H9 (cell line): ENCODE measurements around the gene EVX2. TPM values are rescaled to one million over a fixed set of nuclear protein-coding genes. Genes with fewer than 3 reads are reported as not detected.
A peak's percentile ranks its signal among the peaks of the same experiment; 100 is the strongest.

Experiments
- DNase-seq: peaks from one replicate; pipeline ENCODE4 v3.0.0-alpha.2; 2017
- H2AFZ ChIP-seq: one replicate; pipeline ENCODE4 v1.6.1; 2013; ENCODE audit warnings: mild to moderate bottlenecking, low read length, control low read depth, moderate library complexity
- H2AK5ac ChIP-seq: 2 replicates; pipeline ENCODE4 v1.6.1; 2013; ENCODE audit warnings: low read length, control low read depth, mixed read lengths; ENCODE audit not compliant: insufficient read length
- H2BK120ac ChIP-seq: one replicate; pipeline ENCODE4 v1.6.1; 2013; ENCODE audit warnings: low read depth, mild to moderate bottlenecking, low read length, control low read depth, inconsistent platforms; ENCODE audit not compliant: poor library complexity, severe bottlenecking
- H2BK12ac ChIP-seq: 2 replicates; pipeline ENCODE4 v1.6.1; 2013; ENCODE audit warnings: low read length, control low read depth, mixed read lengths, low read depth; ENCODE audit not compliant: insufficient read length
- H2BK15ac ChIP-seq: 2 replicates; pipeline ENCODE4 v1.6.1; 2013; ENCODE audit warnings: low read depth, low read length, control low read depth
- H2BK20ac ChIP-seq: one replicate; pipeline ENCODE4 v1.6.1; 2013; ENCODE audit warnings: low read depth, mild to moderate bottlenecking, low read length, control low read depth, inconsistent platforms; ENCODE audit not compliant: poor library complexity, severe bottlenecking
- H2BK5ac ChIP-seq: 2 replicates; pipeline ENCODE4 v1.6.1; 2013; ENCODE audit warnings: low read length, control low read depth, mixed read lengths; ENCODE audit not compliant: insufficient read length
- H3K14ac ChIP-seq: 2 replicates; pipeline ENCODE4 v1.6.1; 2013; ENCODE audit warnings: low read length, control low read depth; ENCODE audit not compliant: insufficient read depth
- H3K18ac ChIP-seq: 2 replicates; pipeline ENCODE4 v1.6.1; 2013; ENCODE audit warnings: low read depth, mild to moderate bottlenecking, mixed read lengths, low read length, control low read depth; ENCODE audit not compliant: insufficient read length
- H3K23ac ChIP-seq: 2 replicates; pipeline ENCODE4 v1.6.1; 2013; ENCODE audit warnings: low read length, control low read depth, mixed read lengths, low read depth; ENCODE audit not compliant: insufficient read length
- H3K23me2 ChIP-seq: 2 replicates; pipeline ENCODE4 v1.6.1; 2013; ENCODE audit warnings: low read depth, mild to moderate bottlenecking, mixed read lengths, low read length, control low read depth; ENCODE audit not compliant: insufficient read length, poor library complexity, severe bottlenecking
- H3K27ac ChIP-seq: 2 replicates; pipeline ENCODE4 v1.5.1; 2013; ENCODE audit warnings: low read length, control low read depth, mixed read lengths, low read depth; ENCODE audit not compliant: insufficient read length
- H3K27me3 ChIP-seq: 2 replicates; pipeline ENCODE4 v1.6.1; 2013; ENCODE audit warnings: low read length, control low read depth, inconsistent platforms; ENCODE audit not compliant: insufficient read depth
- H3K4ac ChIP-seq: 2 replicates; pipeline ENCODE4 v1.6.1; 2013; ENCODE audit warnings: low read depth, mild to moderate bottlenecking, control low read depth, inconsistent platforms, low read length, moderate library complexity
- H3K4me1 ChIP-seq: 2 replicates; pipeline ENCODE4 v1.6.1; 2013; ENCODE audit warnings: low read length, control low read depth, inconsistent platforms; ENCODE audit not compliant: insufficient read depth
- H3K4me2 ChIP-seq: 2 replicates; pipeline ENCODE4 v1.6.1; 2013; ENCODE audit warnings: low read length, control low read depth, mixed read lengths; ENCODE audit not compliant: insufficient read length, insufficient read depth
- H3K56ac ChIP-seq: 2 replicates; pipeline ENCODE4 v1.6.1; 2013; ENCODE audit warnings: low read depth, mild to moderate bottlenecking, mixed read lengths, low read length, control low read depth; ENCODE audit not compliant: insufficient read length
- H3K79me1 ChIP-seq: 2 replicates; pipeline ENCODE4 v1.6.1; 2013; ENCODE audit warnings: low read depth, mild to moderate bottlenecking, moderate library complexity, low read length, control low read depth, inconsistent platforms; ENCODE audit not compliant: insufficient read depth, poor library complexity, severe bottlenecking
- H3K79me2 ChIP-seq: 2 replicates; pipeline ENCODE4 v1.6.1; 2013; ENCODE audit warnings: low read length, control low read depth, inconsistent platforms; ENCODE audit not compliant: insufficient read depth
- H3K9ac ChIP-seq: 2 replicates; pipeline ENCODE4 v1.6.1; 2013; ENCODE audit warnings: low read length, control low read depth, mixed read lengths; ENCODE audit not compliant: insufficient read length; ENCODE audit errors: extremely low read depth
- H3K9me3 ChIP-seq: one replicate; pipeline ENCODE4 v1.6.1; 2013; ENCODE audit warnings: low read depth, low read length, inconsistent platforms; ENCODE audit not compliant: control insufficient read depth
- H3T11ph ChIP-seq: one replicate; pipeline ENCODE4 v1.6.1; 2013; ENCODE audit warnings: mild to moderate bottlenecking, low read length, control low read depth, inconsistent platforms
- H4K20me1 ChIP-seq: one replicate; pipeline ENCODE4 v1.6.1; 2013; ENCODE audit not compliant: control insufficient read depth, insufficient read length, insufficient read depth
- H4K5ac ChIP-seq: 2 replicates; pipeline ENCODE4 v1.6.1; 2013; ENCODE audit warnings: low read depth, mild to moderate bottlenecking, mixed read lengths, low read length, control low read depth; ENCODE audit not compliant: insufficient read length
- H4K8ac ChIP-seq: replicated peaks from 2 replicates; pipeline ENCODE4 v1.6.1; 2013; ENCODE audit warnings: low read length, control low read depth, mixed read lengths, low read depth; ENCODE audit not compliant: insufficient read length
- H4K91ac ChIP-seq: 2 replicates; pipeline ENCODE4 v1.6.1; 2013; ENCODE audit warnings: low read depth, mild to moderate bottlenecking, moderate library complexity, mixed read lengths, low read length, control low read depth; ENCODE audit not compliant: insufficient read length
- H3K27ac Mint-ChIP-seq, 3 experiments: 2 replicates in 2 of 3; 3 replicates in 1 of 3; pipeline ENCODE4 v1.8.0; 2020 to 2021; ENCODE audit warnings: mixed read lengths in 3 of 3, mild to moderate bottlenecking in 1 of 3, moderate library complexity in 1 of 3
- H3K27me3 Mint-ChIP-seq: 2 replicates; pipeline ENCODE4 v1.8.0; 2021; ENCODE audit warnings: low read depth, mild to moderate bottlenecking, moderate library complexity, mixed read lengths
- H3K36me3 Mint-ChIP-seq, 3 experiments: 2 replicates in 2 of 3; 3 replicates in 1 of 3; pipeline ENCODE4 v1.8.0; 2020 to 2021; ENCODE audit warnings: low read depth in 3 of 3, mixed read lengths in 3 of 3; ENCODE audit not compliant: insufficient read depth in 1 of 3
- H3K4me1 Mint-ChIP-seq, 2 experiments: 2 replicates each; pipeline ENCODE4 v1.8.0; 2020; ENCODE audit warnings: mixed read lengths in 2 of 2
- H3K4me3 Mint-ChIP-seq, 2 experiments: 2 replicates in 1 of 2; 3 replicates in 1 of 2; pipeline ENCODE4 v1.8.0; 2020 to 2021; ENCODE audit warnings: mild to moderate bottlenecking in 2 of 2, mixed read lengths in 2 of 2, moderate library complexity in 1 of 2
- H3K9me3 Mint-ChIP-seq, 2 experiments: 2 replicates in 1 of 2; 3 replicates in 1 of 2; pipeline ENCODE4 v1.8.0; 2020; ENCODE audit warnings: mild to moderate bottlenecking in 2 of 2, mixed read lengths in 2 of 2, moderate library complexity in 1 of 2
- CTCF ChIP-seq: fragments of 200-600 bp; sonication (generic); conservative IDR thresholded peaks from 3 replicates; pipeline ENCODE4 v1.8.0; 2021; ENCODE audit warnings: antibody characterized with exemption, mild to moderate bottlenecking
- WGBS: extraction: QIAGEN DNeasy Blood & Tissue Kit; methylation state at CpG from one replicate; pipeline ENCODE4 v1.1.7; 2013; ENCODE audit warnings: missing lambda C conversion rate, low lambda C conversion rate, mixed read lengths; ENCODE audit not compliant: insufficient read length; ENCODE audit errors: extremely low coverage; 5-methylcytosine and 5-hydroxymethylcytosine counted together
- total RNA-seq: library from RNA; stranded (reverse); gene quantifications from 2 replicates; pipeline ENCODE4 v1.2.1, GENCODE V29; 2021

Gene EVX2
- total RNA-seq, 1 experiment from 2014 or later = not detected

DNA sequence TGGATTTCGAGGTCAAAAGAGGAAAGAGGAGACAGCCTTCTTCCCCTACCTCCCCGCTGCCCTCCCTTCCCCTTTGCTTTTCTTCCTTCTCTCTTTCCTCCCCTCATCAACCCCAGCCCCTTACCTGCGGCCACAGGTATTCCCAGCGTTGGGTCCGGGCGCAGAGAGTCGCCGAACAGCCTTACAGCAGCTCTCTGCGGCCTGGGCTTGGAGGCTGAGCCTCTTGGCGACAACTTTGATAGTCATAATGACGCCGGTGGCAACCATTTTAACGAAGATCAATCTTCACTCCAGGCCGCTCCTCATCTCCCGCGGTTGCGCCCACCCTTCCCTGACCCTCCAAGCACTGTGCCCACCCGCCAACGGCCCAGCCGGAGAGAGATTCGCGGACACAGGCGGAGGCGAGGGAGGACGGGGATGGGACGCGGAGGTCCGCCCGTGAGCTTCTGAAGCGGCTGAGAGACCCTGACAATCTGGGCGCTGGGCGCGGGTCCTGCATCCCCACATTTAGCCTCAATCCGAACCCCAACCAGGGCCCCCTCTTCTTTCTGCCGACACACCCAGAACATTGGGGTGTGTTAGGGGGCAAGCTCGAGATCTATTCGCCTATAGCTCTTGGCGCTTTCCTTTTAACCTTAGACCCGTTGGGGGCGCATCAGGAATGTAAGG lies 1.5 kb upstream of the EVX2 start:
- H4K8ac ChIP-seq = no peak overlapping the region
- H3K23me2 ChIP-seq = no peaks in the 10 kb centered on the region
- H3K14ac ChIP-seq = no peak overlapping the region
- H2BK20ac ChIP-seq = no peak overlapping the region
- no peak overlapping the region for H4K91ac ChIP-seq
- H2AFZ ChIP-seq = no peak overlapping the region
- H2BK5ac ChIP-seq = no peak overlapping the region
- no peaks in the 10 kb centered on the region for H4K20me1 ChIP-seq
- Mint-ChIP-seq H3K27me3 (peaks cover 100% of the 10 kb centered on the region), H3K4me3 (peak overlapping the region in 1 of 2 experiments; percentile 68; a peak in 3 of 5 replicates), H3K36me3 (no peaks in the 10 kb centered on the region), H3K27ac (no peak overlapping the region), H3K9me3 (peaks cover 5 to 13% of the 10 kb centered on the region in 2 experiments), H3K4me1 (peaks cover 14 to 39% of the 10 kb centered on the region in 2 experiments)
- no peak overlapping the region for H3K56ac ChIP-seq
- H2BK120ac ChIP-seq = no peak overlapping the region
- H4K5ac ChIP-seq = no peak overlapping the region
- no peak overlapping the region for H3K27ac ChIP-seq
- H3K18ac ChIP-seq = no peak overlapping the region
- H3K4me1 ChIP-seq = no peaks in the 10 kb centered on the region
- no peak overlapping the region for H3K23ac ChIP-seq
- no CpG with 5 or more reads among the region's 40 CpGs for WGBS
- no peak overlapping the region for H3K4ac ChIP-seq
- no peak overlapping the region for H2BK12ac ChIP-seq
- no peak overlapping the region for H3T11ph ChIP-seq
- no peak overlapping the region for H3K4me2 ChIP-seq
- H3K9ac ChIP-seq = no peak overlapping the region
- no peak overlapping the region for H2BK15ac ChIP-seq
- no peak overlapping the region for H2AK5ac ChIP-seq
- peaks cover 100% of the 10 kb centered on the region for H3K27me3 ChIP-seq
- no peaks in the 10 kb centered on the region for H3K79me2 ChIP-seq
- no peaks in the 10 kb centered on the region for H3K9me3 ChIP-seq
- peak; percentile 63 for DNase-seq
- TF ChIP-seq CTCF = no peak
- no peaks in the 10 kb centered on the region for H3K79me1 ChIP-seq
